ENCODE results near the gene IPO4. TPM values are rescaled to one million over a fixed set of nuclear protein-coding genes. Genes with fewer than 3 reads are reported as not detected.
A peak's percentile ranks its signal among the peaks of the same experiment; 100 is the strongest.

The IPO4 gene
- total and polyA plus RNA-seq, 2 of the 4 experiments (the other 2 are of a cell fraction), result 37.6 to 39.4 TPM

- 90% methylated on average over 2 of the region's 4 CpGs; no CpG with 5 or more reads in 1 of the 2 experiments for WGBS, 2 experiments (ENCODE audit: extremely low coverage in 2 of 2, insufficient read length in 1 of 2)
- intact Hi-C loops (cut with micrococcal nuclease), result no loop called here
- peak; percentile 5; the same call in 1 of the 2 replicates for ATAC-seq (ENCODE audit: low read depth)
- Histone ChIP-seq H2AFZ (replicated peaks; ENCODE audit: low read length, poor library complexity) (no peak overlapping the region), H3K4me2 (ENCODE audit: low read depth, low read length) (no peak overlapping the region), H3K9me1 (ENCODE audit: insufficient read depth, low read length) (peaks cover 7% of the 10 kb centered on the region), H3K79me1 (ENCODE audit: low read depth in 1 of 2, low read length in 2 of 2) (peaks cover 15 to 41% of the 10 kb centered on the region in 2 experiments), H3K9me3 (ENCODE audit: control insufficient read depth, insufficient read depth, low read length) (no peaks in the 10 kb centered on the region), H3K23ac (ENCODE audit: low read depth, low read length) (no peak overlapping the region), H3K4ac (ENCODE audit: low read depth, low read length) (no peak overlapping the region; the same call in 1 of the 2 replicates), H4K91ac (ENCODE audit: insufficient read depth, low read depth, low read length) (no peak overlapping the region), H3K27me3 (ENCODE audit: control insufficient read depth, insufficient read depth, low read length) (no peaks in the 10 kb centered on the region), H3K18ac (ENCODE audit: low read depth, low read length) (no peak overlapping the region), H3K27ac (ENCODE audit: insufficient read depth, low read length) (peak overlapping the region; percentile 1; the same call in 1 of the 2 replicates), H3K36me3 (ENCODE audit: control insufficient read depth, insufficient read depth, low read length) (peaks cover 66% of the 10 kb centered on the region), H2BK15ac (ENCODE audit: low read depth, low read length) (no peak overlapping the region), H3K14ac (replicated peaks; ENCODE audit: low read depth, low read length) (no peak overlapping the region), H3K4me1 (ENCODE audit: control insufficient read depth, insufficient read depth, low read length) (peaks cover 7% of the 10 kb centered on the region), H4K8ac (ENCODE audit: low read depth in 2 of 2, low read length in 2 of 2) (no peak overlapping the region; a peak in 1 of 4 replicates), H3K4me3 (ENCODE audit: insufficient read depth, low read depth, low read length) (no peak overlapping the region), H2AK5ac (ENCODE audit: low read depth, low read length) (peak overlapping the region; percentile 7; the same call in 1 of the 2 replicates), H4K5ac (ENCODE audit: low read depth, low read length) (no peak overlapping the region), H2AK9ac (replicated peaks; ENCODE audit: low read depth, low read length, poor library complexity) (peak overlapping the region; percentile 1), H2BK120ac (ENCODE audit: low read depth, low read length) (no peak overlapping the region), H2BK20ac (ENCODE audit: low read depth, low read length) (no peak overlapping the region), H3K56ac (ENCODE audit: extremely low read depth, insufficient read depth, low read length) (no peak overlapping the region), H3K9ac (ENCODE audit: low read depth, low read length) (no peak overlapping the region), H2BK5ac (ENCODE audit: low read depth, low read length, poor library complexity, severe bottlenecking) (no peak overlapping the region), H4K20me1 (ENCODE audit: insufficient read depth, low read length) (no peaks in the 10 kb centered on the region)
- ChIA-PET POLR2A (ENCODE audit: unreplicated experiment) (interaction anchor here (1.1 kb wide), 1 partner anchor 10 kb away, joined by 3 read pairs; no protein-coding TSS in a partner anchor), CTCF (interaction anchor here (0.6 to 1.6 kb wide), 4 partner anchors 11 to 31 kb away, joined by 3 to 14 read pairs (median 4); partner anchors contain the start of genes PSME2 and RNF31)
- in situ Hi-C loops (cut with MboI; ENCODE audit: low sequenced_read_pairs), result no loop called here
- DNase-seq, result no peak
- dilution Hi-C loops (cut with HindIII; ENCODE audit: low sequenced_read_pairs, unreplicated experiment), result no loop called here
- BruUV-seq (replicated peaks), result no TSS peak
- TF ChIP-seq RAD21 (IDR thresholded peaks at IDR 0.05; ENCODE audit: low read length), result no peak
- TF ChIP-seq ELK1 (IDR thresholded peaks at IDR 0.05; ENCODE audit: borderline replicate concordance, low read depth, low read length), result no peak
- no peak for TF ChIP-seq NFE2L2 (IDR thresholded peaks at IDR 0.05; ENCODE audit: low read depth, low read length)
- no peak for TF ChIP-seq CTCF (conservative IDR thresholded peaks at IDR 0.05; ENCODE audit: low read depth, low read length)
- no peak for TF ChIP-seq POLR2A (IDR thresholded peaks at IDR 0.05; ENCODE audit: low read depth, low read length)
- TF ChIP-seq MXI1 (IDR thresholded peaks at IDR 0.05; ENCODE audit: borderline replicate concordance, low read depth, low read length), result no peak
- no peak for TF ChIP-seq CHD1 (IDR thresholded peaks at IDR 0.05; ENCODE audit: low read depth, low read length)
- no peak for TF ChIP-seq BHLHE40 (IDR thresholded peaks at IDR 0.05; ENCODE audit: low read depth, low read length)
- no peak for TF ChIP-seq MAFK (IDR thresholded peaks at IDR 0.05; ENCODE audit: low read depth, low read length)
- no peak for TF ChIP-seq RCOR1 (IDR thresholded peaks at IDR 0.05; ENCODE audit: insufficient replicate concordance, low read length)
- no peak for TF ChIP-seq MAZ (IDR thresholded peaks at IDR 0.05; ENCODE audit: borderline replicate concordance, low read depth, low read length)
- TF ChIP-seq SMC3 (IDR thresholded peaks at IDR 0.05; ENCODE audit: low read depth, low read length), result no peak
- no peak for TF ChIP-seq CEBPB (IDR thresholded peaks at IDR 0.05; ENCODE audit: low read depth, low read length)
- TF ChIP-seq USF2 (IDR thresholded peaks at IDR 0.05; ENCODE audit: low read depth, low read length), result no peak
- TF ChIP-seq RFX5 (IDR thresholded peaks at IDR 0.05; ENCODE audit: low read depth, low read length), result no peak
- TF ChIP-seq FOS (IDR thresholded peaks at IDR 0.05; ENCODE audit: low read depth, low read length), result no peak
Measured at GRCh38 chr14:24160499-24160849, 28.1 kb downstream of the IPO4 start.
